Naive thymus-derived CD4-positive, alpha-beta T cell (primary cell): Measurements from ENCODE around the gene XIST. TPM values are rescaled to one million over a fixed set of nuclear protein-coding genes. Genes with fewer than 3 reads are reported as not detected.
"Not testable (repeated sequence)": the region's sequence is repeated elsewhere in the genome, so short reads cannot be mapped to it uniquely, and the experiment has no call there.

Experiments used
- ATAC-seq: fragments of 150-1000 bp; cut with Tn5 transposase; 2 replicates; pipeline ENCODE4 v1.10.0; 2021; ENCODE audit warnings: mild to moderate bottlenecking, moderate library complexity
- CTCF ChIA-PET: fragments of 350-600 bp; sonication (Branson Sonifier 250); formaldehyde crosslinking; loops from one replicate; lab custom pipeline; 2021; ENCODE audit warnings: antibody characterized with exemption; lab: Charles Lee
- POLR2A ChIA-PET: fragments of 350-600 bp; sonication (Branson Sonifier 250); formaldehyde crosslinking; loops from one replicate; lab custom pipeline; 2021; ENCODE audit warnings: antibody characterized with exemption, inconsistent platforms; lab: Charles Lee
- DNase-seq, 9 donors: peaks; one replicate each; pipeline versions ENCODE4 v3.0.0 to v3.0.0-alpha.2; 2020 to 2022; ENCODE audit warnings: mixed read lengths in 1 of 9
- H3K27ac ChIP-seq: one replicate; pipeline ENCODE4 v1.7.0; 2013; ENCODE audit warnings: mild to moderate bottlenecking, low read depth, low read length, moderate library complexity
- H3K27me3 ChIP-seq, 2 donors: one replicate each; pipeline ENCODE4 v1.7.0; 2013; ENCODE audit warnings: low read length in 2 of 2, mild to moderate bottlenecking in 2 of 2, moderate library complexity in 2 of 2; ENCODE audit not compliant: control insufficient read depth in 2 of 2, insufficient read depth in 2 of 2
- H3K36me3 ChIP-seq, 3 experiments: 1 replicate in 2 of 3; 2 replicates in 1 of 3; pipeline ENCODE4 v1.7.0; 2013; ENCODE audit warnings: low read length in 3 of 3, mild to moderate bottlenecking in 3 of 3, moderate library complexity in 1 of 3; ENCODE audit not compliant: insufficient read depth in 3 of 3, control insufficient read depth in 2 of 3
- H3K4me1 ChIP-seq, 2 donors: one replicate each; pipeline ENCODE4 v1.7.0; 2013; ENCODE audit warnings: low read length in 2 of 2, mild to moderate bottlenecking in 2 of 2, moderate library complexity in 1 of 2; ENCODE audit not compliant: control insufficient read depth in 2 of 2, insufficient read depth in 2 of 2
- H3K4me3 ChIP-seq: 2 replicates; pipeline ENCODE4 v1.7.0; 2013; ENCODE audit warnings: mild to moderate bottlenecking, low read length
- H3K9me3 ChIP-seq, 3 experiments: 1 replicate in 2 of 3; 2 replicates in 1 of 3; pipeline ENCODE4 v1.7.0; 2013; ENCODE audit warnings: low read length in 3 of 3; ENCODE audit not compliant: control insufficient read depth in 2 of 3
- H3K27ac Mint-ChIP-seq, 9 donors: one replicate each; pipeline ENCODE4 v1.8.0; 2020 to 2022; ENCODE audit warnings: mixed read lengths in 9 of 9, mild to moderate bottlenecking in 8 of 9, moderate library complexity in 5 of 9, inconsistent platforms in 2 of 9
- H3K27me3 Mint-ChIP-seq, 5 donors: one replicate each; pipeline ENCODE4 v1.8.0; 2021 to 2022; ENCODE audit warnings: mixed read lengths in 5 of 5, mild to moderate bottlenecking in 1 of 5
- H3K36me3 Mint-ChIP-seq, 5 donors: one replicate each; pipeline ENCODE4 v1.8.0; 2020 to 2022; ENCODE audit warnings: mixed read lengths in 5 of 5, mild to moderate bottlenecking in 3 of 5, inconsistent platforms in 1 of 5
- H3K4me1 Mint-ChIP-seq, 7 donors: one replicate each; pipeline ENCODE4 v1.8.0; 2020 to 2022; ENCODE audit warnings: mixed read lengths in 7 of 7, mild to moderate bottlenecking in 3 of 7, inconsistent platforms in 1 of 7
- H3K4me3 Mint-ChIP-seq, 10 donors: one replicate each; pipeline ENCODE4 v1.8.0; 2020 to 2022; ENCODE audit warnings: mild to moderate bottlenecking in 10 of 10, mixed read lengths in 10 of 10, moderate library complexity in 6 of 10, inconsistent platforms in 2 of 10
- H3K9me3 Mint-ChIP-seq, 11 donors: one replicate each; pipeline ENCODE4 v1.8.0; 2020 to 2022; ENCODE audit warnings: mixed read lengths in 11 of 11, mild to moderate bottlenecking in 4 of 11, inconsistent platforms in 1 of 11, moderate library complexity in 1 of 11
- intact Hi-C, 2 donors: fragments of 100-400 bp; cut with micrococcal nuclease; formaldehyde crosslinking; loops; one replicate each; pipeline ENCODE4 v1.15.1; 2023
- polyA plus RNA-seq, 2 donors: library from polyadenylated mRNA; unstranded; fragments of 300-500 nt; fragmentation: Illumina TruSeq; gene quantifications; one replicate each; pipeline ENCODE4 v1.2.3, GENCODE V29; 2021
- total RNA-seq, 6 experiments: library from RNA in 5 of 6; stranded (reverse) in 5 of 6; gene quantifications; 1 replicate in 5 of 6; 2 replicates in 1 of 6; pipeline ENCODE4 v1.2.3 and lab custom pipeline; 2021 to 2026

Gene XIST
- total and polyA plus RNA-seq, 7 experiments from 2014 or later = 0.03 to 12.3 (median 9.0) TPM; not detected in 4

DNA sequence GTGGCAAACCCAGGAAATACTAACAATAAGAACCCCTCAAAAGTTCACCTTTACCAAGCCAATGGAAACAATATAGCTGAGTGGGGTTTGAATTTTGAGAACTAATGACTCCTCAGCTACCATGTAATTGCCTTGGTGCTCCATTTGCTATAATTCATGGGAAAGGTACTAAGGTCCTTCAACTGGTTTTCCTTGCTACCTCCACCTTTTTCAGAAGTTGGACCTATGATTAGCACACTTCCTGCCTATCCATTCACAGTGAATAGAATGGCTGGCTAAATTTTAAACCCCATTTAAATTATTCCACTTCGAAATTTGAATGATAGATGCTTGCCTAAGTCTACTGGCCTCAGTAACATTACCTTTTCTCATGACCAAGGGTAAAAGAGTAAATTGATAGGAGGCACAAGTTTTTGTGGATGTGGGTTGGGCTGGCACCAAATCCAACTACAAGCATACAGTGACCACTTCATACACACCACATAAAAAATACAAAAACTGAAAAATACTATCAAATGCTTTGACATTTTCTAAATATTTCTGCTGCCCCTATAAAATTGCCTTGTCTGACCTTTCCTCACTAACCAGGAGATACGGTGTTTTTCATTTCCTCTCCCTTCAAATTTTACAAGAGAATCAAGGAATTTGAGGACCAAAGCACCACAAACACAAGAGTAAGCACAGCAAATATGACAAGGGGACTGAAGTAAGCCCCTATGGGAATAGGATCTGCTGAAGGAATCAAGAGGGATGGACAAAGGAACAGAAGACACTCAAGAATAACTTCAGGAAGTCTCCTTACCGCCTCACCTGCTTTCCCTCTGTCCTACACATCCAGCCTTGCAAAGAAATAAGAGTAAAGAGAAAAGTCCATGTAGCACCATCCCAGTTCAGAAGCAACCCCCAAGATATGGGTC, 34.1 kb downstream of the XIST start:
- Histone ChIP-seq H3K4me3 (no peak overlapping the region), H3K4me1 (no peaks in the 10 kb centered on the region), H3K27me3 (no peaks in the 10 kb centered on the region), H3K36me3 (no peaks in the 10 kb centered on the region), H3K27ac (no peak overlapping the region), H3K9me3 (no peaks in the 10 kb centered on the region)
- intact Hi-C loops = no loop called here
- Mint-ChIP-seq H3K4me3 (no peak overlapping the region), H3K9me3 (peaks cover 0 to 3% (median 0%) of the 10 kb centered on the region in 11 donors), H3K4me1 (no peaks in the 10 kb centered on the region), H3K36me3 (peaks cover 0 to 21% (median 0%) of the 10 kb centered on the region in 5 donors), H3K27me3 (peaks cover 0 to 4% (median 0%) of the 10 kb centered on the region in 5 donors), H3K27ac (no peak overlapping the region)
- ChIA-PET POLR2A (no interaction called here), CTCF (no interaction called here)
- ATAC-seq (no peak), DNase-seq (no peak)

- Mint-ChIP-seq H3K4me3 (no peak overlapping the region), H3K27me3 (peaks cover 0 to 4% (median 0%) of the 10 kb centered on the region in 5 donors), H3K9me3 (peaks cover 0 to 3% (median 0%) of the 10 kb centered on the region in 11 donors), H3K27ac (no peak overlapping the region), H3K4me1 (no peaks in the 10 kb centered on the region), H3K36me3 (peaks cover 0 to 17% (median 0%) of the 10 kb centered on the region in 5 donors)
- Histone ChIP-seq H3K9me3 (no peaks in the 10 kb centered on the region), H3K4me3 (no peak overlapping the region), H3K4me1 (no peaks in the 10 kb centered on the region), H3K27me3 (no peaks in the 10 kb centered on the region), H3K27ac (no peak overlapping the region), H3K36me3 (no peaks in the 10 kb centered on the region)
- ChIA-PET POLR2A (no interaction called here), CTCF (no interaction called here)
- intact Hi-C loops = no loop called here
- DNase-seq = no peak
- no peak for ATAC-seq
Measured at GRCh38 chrX:73817393-73818199, 34.9 kb downstream of the XIST start.

DNA sequence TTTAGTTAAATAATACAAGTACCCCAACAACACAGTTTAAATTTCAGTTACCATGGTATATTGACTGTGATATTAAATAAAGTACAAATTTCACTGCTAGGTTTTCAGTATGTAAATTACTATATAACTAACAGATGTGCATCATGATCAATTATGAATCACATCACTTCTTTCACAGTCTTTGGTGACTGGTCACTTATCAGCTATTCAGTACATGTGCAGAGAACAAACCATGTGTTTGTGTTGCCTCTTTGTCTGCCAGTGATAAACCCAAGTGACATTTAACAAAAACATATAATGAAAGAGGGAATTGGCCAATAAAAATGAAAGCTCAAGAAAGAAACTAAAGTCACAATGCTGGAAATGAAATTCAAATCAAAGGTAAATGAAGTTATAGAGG, 40.3 kb downstream of the XIST start:
- Mint-ChIP-seq H3K27me3 (peaks cover 0 to 3% (median 0%) of the 10 kb centered on the region in 5 donors), H3K27ac (no peak overlapping the region), H3K4me1 (no peaks in the 10 kb centered on the region), H3K9me3 (peaks cover 0 to 8% (median 0%) of the 10 kb centered on the region in 11 donors), H3K36me3 (no peaks in the 10 kb centered on the region), H3K4me3 (no peak overlapping the region)
- no peaks in the 10 kb centered on the region for H3K4me1 ChIP-seq
- no peak for ATAC-seq
- intact Hi-C loops = no loop called here
- H3K4me3 ChIP-seq = no peak overlapping the region
- H3K36me3 ChIP-seq = no peaks in the 10 kb centered on the region
- DNase-seq = no peak
- no peaks in the 10 kb centered on the region for H3K27me3 ChIP-seq
- CTCF ChIA-PET = no interaction called here
- POLR2A ChIA-PET = no interaction called here
- no peaks in the 10 kb centered on the region for H3K9me3 ChIP-seq
- no peak overlapping the region for H3K27ac ChIP-seq

DNA sequence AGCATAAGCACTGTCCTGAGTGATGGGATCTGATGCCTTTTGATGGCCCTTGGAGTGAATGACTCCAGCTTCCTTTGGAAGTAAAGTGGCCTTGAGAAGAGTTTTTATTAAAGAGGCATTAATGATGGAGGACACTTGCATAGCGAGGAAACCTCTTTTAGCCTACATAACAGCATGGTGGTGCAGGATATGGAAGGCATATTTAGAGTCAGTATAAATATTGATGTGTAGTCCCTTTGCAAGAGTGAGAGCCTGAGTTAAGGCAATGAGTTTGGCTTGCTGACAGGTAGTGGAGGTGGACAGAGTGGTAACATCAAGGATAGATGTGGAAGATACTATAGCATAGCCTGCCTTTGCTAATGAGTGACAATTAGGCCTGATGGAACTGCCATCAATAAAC, 48.4 kb downstream of the XIST start:
- CTCF ChIA-PET, H3K27me3 Mint-ChIP-seq, H3K27ac Mint-ChIP-seq, DNase-seq, ATAC-seq, H3K36me3 ChIP-seq, intact Hi-C loops, H3K27me3 ChIP-seq, H3K36me3 Mint-ChIP-seq, H3K4me1 ChIP-seq, H3K9me3 Mint-ChIP-seq, H3K4me3 ChIP-seq, H3K9me3 ChIP-seq, H3K27ac ChIP-seq, H3K4me1 Mint-ChIP-seq, POLR2A ChIA-PET, H3K4me3 Mint-ChIP-seq: not testable (repeated sequence)

GRCh38 chrX:73799888-73800287, 52.6 kb downstream of the XIST start:
- no peaks in the 10 kb centered on the region for H3K27me3 ChIP-seq
- intact Hi-C loops = no loop called here
- no peak overlapping the region for H3K4me3 ChIP-seq
- Mint-ChIP-seq H3K36me3 (peaks cover 0 to 4% (median 0%) of the 10 kb centered on the region in 5 donors), H3K9me3 (no peaks in the 10 kb centered on the region), H3K27ac (no peak overlapping the region), H3K4me1 (no peaks in the 10 kb centered on the region), H3K27me3 (no peaks in the 10 kb centered on the region), H3K4me3 (no peak overlapping the region)
- no peaks in the 10 kb centered on the region for H3K4me1 ChIP-seq
- ChIA-PET POLR2A (no interaction called here), CTCF (no interaction called here)
- H3K9me3 ChIP-seq = no peaks in the 10 kb centered on the region
- ATAC-seq (no peak), DNase-seq (no peak)
- H3K27ac ChIP-seq = no peak overlapping the region
- no peaks in the 10 kb centered on the region for H3K36me3 ChIP-seq

DNA sequence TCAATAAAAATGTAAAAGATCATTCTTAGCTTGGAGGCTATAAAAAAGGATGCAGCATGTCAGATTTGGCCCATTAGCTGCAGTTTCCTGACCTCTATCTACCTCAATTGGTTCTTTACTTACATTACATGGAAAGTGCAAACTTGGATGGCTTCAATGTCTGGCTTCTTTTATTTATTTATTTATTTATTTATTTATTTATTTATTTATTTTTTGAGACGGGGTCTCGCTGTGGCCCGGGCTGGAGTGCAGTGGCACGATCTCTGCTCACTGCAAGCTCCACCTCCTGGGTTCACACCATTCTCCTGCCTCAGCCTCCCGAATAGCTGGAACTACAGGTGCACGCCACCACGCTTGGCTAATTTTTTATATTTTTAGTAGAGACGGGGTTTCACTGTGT, 60.0 kb downstream of the XIST start:
- H3K9me3 Mint-ChIP-seq = peaks cover 0 to 12% (median 5%) of the 10 kb centered on the region in 11 donors
- H3K36me3 Mint-ChIP-seq, POLR2A ChIA-PET, DNase-seq, H3K4me1 ChIP-seq, H3K4me1 Mint-ChIP-seq, H3K27me3 ChIP-seq, CTCF ChIA-PET, ATAC-seq, H3K27me3 Mint-ChIP-seq, H3K27ac Mint-ChIP-seq, intact Hi-C loops, H3K36me3 ChIP-seq, H3K4me3 ChIP-seq, H3K27ac ChIP-seq, H3K9me3 ChIP-seq, H3K4me3 Mint-ChIP-seq: not testable (repeated sequence)
